Measurements from ENCODE around the gene UBTD2.
A peak's percentile ranks its signal among the peaks of the same experiment; 100 is the strongest.

The UBTD2 gene

GRCh38 chr5:172178991-172179989 lies 104.3 kb downstream of the UBTD2 start:
- H3K9me3 Mint-ChIP-seq: peaks cover 5 to 7% of the 10 kb centered on the region in 2 donors
- ATAC-seq (peak; percentile 56), DNase-seq (peak; percentile 64 to 76)
- no peaks in the 10 kb centered on the region for H3K27me3 Mint-ChIP-seq
- peaks cover 99% of the 10 kb centered on the region for H3K4me1 Mint-ChIP-seq
- H3K27ac Mint-ChIP-seq: peak overlapping the region; percentile 86 to 97
- peak overlapping the region; percentile 72 to 73 for H3K4me3 Mint-ChIP-seq

GRCh38 chr5:172178301-172178987 lies 105.1 kb downstream of the UBTD2 start:
- DNase-seq (peak; percentile 58 to 63), ATAC-seq (peak; percentile 4)
- Mint-ChIP-seq H3K27ac (peak overlapping the region; percentile 86 to 97), H3K4me1 (peaks cover 99% of the 10 kb centered on the region), H3K27me3 (no peaks in the 10 kb centered on the region), H3K9me3 (peaks cover 5 to 7% of the 10 kb centered on the region in 2 donors), H3K4me3 (peak overlapping the region; percentile 72 to 73)

DNA sequence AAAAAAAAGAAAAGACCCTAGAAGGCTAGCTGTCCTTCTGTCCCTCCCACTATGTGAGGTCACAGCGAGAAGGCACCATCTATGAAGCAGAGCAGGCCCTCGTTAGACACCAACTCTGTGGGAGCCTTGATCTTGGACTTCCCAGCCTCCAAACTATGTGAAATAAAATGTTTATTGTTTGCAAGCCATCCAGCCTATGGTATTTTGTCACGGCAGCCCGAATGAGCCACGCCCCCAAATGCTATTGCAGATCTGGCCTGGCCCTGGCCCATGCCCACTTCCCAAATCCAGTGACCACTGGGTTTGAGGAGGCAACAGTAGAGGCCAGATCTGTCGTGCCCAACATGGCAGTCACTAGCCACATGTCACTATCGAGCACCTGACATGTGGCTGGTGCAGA lies 106.4 kb downstream of the UBTD2 start:
- peaks cover 99% of the 10 kb centered on the region for H3K4me1 Mint-ChIP-seq
- no peak for DNase-seq
- ATAC-seq: no peak
- H3K4me3 Mint-ChIP-seq: peak overlapping the region; percentile 73 to 85
- H3K9me3 Mint-ChIP-seq: peaks cover 5 to 7% of the 10 kb centered on the region in 2 donors
- no peaks in the 10 kb centered on the region for H3K27me3 Mint-ChIP-seq
- no peak overlapping the region for H3K27ac Mint-ChIP-seq

GRCh38 chr5:172175263-172175719 lies 108.3 kb downstream of the UBTD2 start:
- ATAC-seq: peak; percentile 80
- no peaks in the 10 kb centered on the region for H3K27me3 Mint-ChIP-seq

DNA sequence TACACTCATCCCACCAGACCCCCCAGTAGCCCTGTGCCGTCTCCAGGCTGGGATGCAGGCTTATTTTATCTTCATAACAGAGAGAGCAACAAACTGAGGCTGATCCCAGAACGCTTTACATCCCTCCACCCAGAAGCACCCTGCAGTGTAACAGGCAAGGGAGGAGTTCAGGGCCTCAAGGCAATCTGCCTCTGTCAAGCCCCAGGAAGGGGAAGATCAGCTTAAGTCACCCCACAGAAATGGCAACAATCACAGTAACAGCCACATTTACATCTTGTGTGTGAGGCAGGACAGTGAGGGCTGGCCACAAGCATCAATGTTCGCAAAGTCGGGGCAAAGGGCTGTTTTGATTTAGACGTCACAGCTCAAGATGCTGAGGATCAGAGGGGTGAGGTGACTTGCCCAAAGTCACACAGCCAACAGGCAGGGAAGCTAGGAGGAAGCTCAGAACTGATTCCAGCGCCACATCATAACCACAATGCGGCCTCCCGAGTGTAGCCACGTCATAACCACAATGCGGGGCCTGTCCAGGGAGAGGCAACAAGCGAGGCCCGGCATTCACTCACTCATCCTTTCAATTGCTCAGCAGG lies 109.9 kb downstream of the UBTD2 start:
- ATAC-seq (peak; percentile 23), DNase-seq (peak; percentile 48 to 83)
- peak overlapping the region; percentile 78 to 85 for H3K4me3 Mint-ChIP-seq
- peaks cover 100% of the 10 kb centered on the region for H3K4me1 Mint-ChIP-seq
- no peaks in the 10 kb centered on the region for H3K27me3 Mint-ChIP-seq
- H3K9me3 Mint-ChIP-seq: peaks cover 5 to 7% of the 10 kb centered on the region in 2 donors
- H3K27ac Mint-ChIP-seq: peak overlapping the region; percentile 83 to 94

More at GRCh38 chr5:172175263-172175719, 108.3 kb downstream of the UBTD2 start:
- Mint-ChIP-seq H3K27ac (peak overlapping the region; percentile 87 to 94), H3K9me3 (peaks cover 5 to 7% of the 10 kb centered on the region in 2 donors), H3K4me1 (peaks cover 100% of the 10 kb centered on the region), H3K4me3 (peak overlapping the region; percentile 78 to 85)
- DNase-seq: peak; percentile 78 to 87

- ATAC-seq: no peak
- Mint-ChIP-seq H3K27ac (peak overlapping the region; percentile 83 to 94), H3K4me3 (peak overlapping the region; percentile 78 to 85), H3K27me3 (no peaks in the 10 kb centered on the region), H3K4me1 (peaks cover 100% of the 10 kb centered on the region), H3K9me3 (peaks cover under 1 to 1% of the 10 kb centered on the region in 2 donors)
- peak in 1 of 2 donors; percentile 8 for DNase-seq
Measured at GRCh38 chr5:172172912-172173563, 110.5 kb downstream of the UBTD2 start.

- no peaks in the 10 kb centered on the region for H3K9me3 Mint-ChIP-seq
- DNase-seq (no peak), ATAC-seq (no peak)
- H3K4me1 Mint-ChIP-seq: peaks cover 96% of the 10 kb centered on the region
- no peaks in the 10 kb centered on the region for H3K27me3 Mint-ChIP-seq
- no peak overlapping the region for H3K4me3 Mint-ChIP-seq
- H3K27ac Mint-ChIP-seq: peak overlapping the region in 1 of 2 donors; percentile 27
Measured at GRCh38 chr5:172171118-172171517, 112.4 kb downstream of the UBTD2 start.

- peak; percentile 32 for ATAC-seq
- DNase-seq: peak in 1 of 2 donors; percentile 43
- Mint-ChIP-seq H3K4me1 (peaks cover 96% of the 10 kb centered on the region), H3K4me3 (peak overlapping the region; percentile 71 to 74), H3K9me3 (no peaks in the 10 kb centered on the region), H3K27me3 (no peaks in the 10 kb centered on the region), H3K27ac (peak overlapping the region in 1 of 2 donors; percentile 83)
Measured at GRCh38 chr5:172170251-172170701, 113.3 kb downstream of the UBTD2 start.

- no peak for ATAC-seq
- no peaks in the 10 kb centered on the region for H3K9me3 Mint-ChIP-seq
- H3K4me1 Mint-ChIP-seq: peaks cover 95% of the 10 kb centered on the region
- no peak for DNase-seq
- H3K27me3 Mint-ChIP-seq: no peaks in the 10 kb centered on the region
- H3K4me3 Mint-ChIP-seq: no peak overlapping the region
- peak overlapping the region; percentile 77 to 96 for H3K27ac Mint-ChIP-seq
Measured at GRCh38 chr5:172169216-172169615, 114.3 kb downstream of the UBTD2 start.

GRCh38 chr5:172168311-172168710 lies 115.3 kb downstream of the UBTD2 start:
- peaks cover 92% of the 10 kb centered on the region for H3K4me1 Mint-ChIP-seq
- H3K27me3 Mint-ChIP-seq: no peaks in the 10 kb centered on the region
- no peak for DNase-seq
- H3K4me3 Mint-ChIP-seq: no peak overlapping the region
- no peak for ATAC-seq
- no peak overlapping the region for H3K27ac Mint-ChIP-seq
- H3K9me3 Mint-ChIP-seq: no peaks in the 10 kb centered on the region

GRCh38 chr5:172167895-172168294 lies 115.7 kb downstream of the UBTD2 start:
- peak overlapping the region in 1 of 2 donors; percentile 69 for H3K27ac Mint-ChIP-seq

DNA sequence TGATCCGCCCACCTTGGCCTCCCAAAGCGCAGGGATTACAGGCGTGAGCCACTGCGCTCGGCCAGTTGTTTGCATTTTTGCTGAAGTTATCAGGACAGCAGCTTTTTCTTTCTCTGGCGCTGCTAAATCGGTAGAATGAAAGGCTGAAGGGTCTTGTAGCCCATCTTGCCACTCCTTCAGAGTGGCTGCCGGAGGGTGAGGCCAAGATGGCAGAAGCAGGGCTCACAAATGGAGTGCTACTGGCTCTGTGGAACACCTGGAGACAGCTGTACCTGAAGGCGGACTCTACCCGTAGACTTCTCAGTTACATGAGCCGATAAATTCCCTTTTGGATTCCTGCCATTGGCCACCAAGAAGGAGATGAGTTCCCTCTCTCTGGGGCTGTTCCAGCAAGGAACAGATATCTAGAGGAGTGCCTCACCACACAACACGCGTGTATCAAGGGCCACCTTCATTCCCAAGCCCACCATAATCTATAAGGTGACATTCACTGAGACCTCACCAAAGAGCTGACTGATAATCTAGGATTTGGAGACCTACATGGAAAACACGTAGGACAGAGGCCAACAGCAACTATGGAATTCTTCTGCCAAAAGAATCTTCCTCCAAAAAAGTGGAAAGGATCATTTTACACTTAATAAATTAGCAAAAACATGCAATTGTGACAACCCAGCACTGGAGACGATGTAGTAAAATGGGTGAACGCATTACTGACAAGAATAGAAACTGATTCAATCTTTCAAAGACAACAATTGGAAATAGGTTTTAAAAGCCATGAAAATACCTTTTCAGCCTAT lies 117.3 kb downstream of the UBTD2 start:
- peaks cover 88% of the 10 kb centered on the region for H3K4me1 Mint-ChIP-seq
- H3K4me3 Mint-ChIP-seq: no peak overlapping the region
- peak overlapping the region in 1 of 2 donors; percentile 59 for H3K27ac Mint-ChIP-seq

More at GRCh38 chr5:172167895-172168294, 115.7 kb downstream of the UBTD2 start:
- peaks cover 92% of the 10 kb centered on the region for H3K4me1 Mint-ChIP-seq
- no peaks in the 10 kb centered on the region for H3K27me3 Mint-ChIP-seq
- ATAC-seq (no peak), DNase-seq (no peak)
- H3K4me3 Mint-ChIP-seq: no peak overlapping the region
- H3K9me3 Mint-ChIP-seq: no peaks in the 10 kb centered on the region

DNA sequence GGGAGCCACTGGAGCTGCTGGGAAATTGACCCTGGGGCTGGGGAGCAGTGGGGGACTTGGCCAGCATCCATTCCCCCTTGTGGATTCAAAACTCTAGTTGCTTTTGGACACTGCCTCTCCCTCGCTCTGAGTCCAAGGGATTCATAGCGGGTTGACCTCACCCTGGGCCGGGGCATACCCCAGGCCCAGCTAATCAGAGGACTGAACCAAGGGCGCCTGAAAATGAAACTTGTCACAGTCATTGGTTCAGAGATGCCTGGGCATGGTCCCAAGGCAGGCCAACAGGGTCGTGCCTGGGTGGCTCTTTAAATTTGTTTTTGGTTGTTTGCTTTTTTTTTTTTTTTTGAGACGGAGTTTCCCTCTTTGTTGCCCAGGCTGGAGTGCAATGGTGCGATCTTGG lies 118.1 kb downstream of the UBTD2 start:
- ATAC-seq: peak; percentile 25
- peak overlapping the region; percentile 21 to 59 for H3K27ac Mint-ChIP-seq
- no peaks in the 10 kb centered on the region for H3K27me3 Mint-ChIP-seq
- H3K9me3 Mint-ChIP-seq: no peaks in the 10 kb centered on the region
- DNase-seq: no peak
- H3K4me1 Mint-ChIP-seq: peaks cover 88% of the 10 kb centered on the region
- no peak overlapping the region for H3K4me3 Mint-ChIP-seq

More for the DNA sequence above, 117.3 kb downstream of the UBTD2 start:
- ATAC-seq (no peak), DNase-seq (no peak)
- H3K27me3 Mint-ChIP-seq: no peaks in the 10 kb centered on the region
- H3K9me3 Mint-ChIP-seq: no peaks in the 10 kb centered on the region

DNA sequence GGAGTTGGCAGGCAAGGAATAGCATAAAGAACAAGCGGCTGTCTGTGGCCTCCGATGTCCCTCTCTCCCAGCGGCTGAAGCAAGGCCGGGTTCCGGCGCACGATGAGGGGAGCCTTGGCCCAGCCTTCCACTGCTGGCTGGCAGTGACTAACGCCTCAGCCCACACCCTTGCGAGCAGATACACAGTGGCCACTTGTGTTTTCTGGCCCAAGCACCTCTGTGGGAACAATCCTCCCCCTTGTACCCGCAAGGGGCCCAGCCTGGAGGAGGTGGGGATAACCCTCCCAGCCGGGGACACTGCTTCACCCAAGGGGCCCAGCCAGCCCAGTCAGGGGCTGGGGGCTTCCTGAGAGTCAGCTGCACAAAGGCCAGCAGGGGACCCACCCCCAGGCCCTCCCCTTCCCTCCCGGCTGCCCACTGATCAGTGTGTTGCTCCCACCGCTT lies 118.8 kb downstream of the UBTD2 start:
- H3K4me1 Mint-ChIP-seq: peaks cover 86% of the 10 kb centered on the region
- H3K4me3 Mint-ChIP-seq: no peak overlapping the region
- H3K27me3 Mint-ChIP-seq: no peaks in the 10 kb centered on the region
- H3K27ac Mint-ChIP-seq: peak overlapping the region in 1 of 2 donors; percentile 86
- DNase-seq (no peak), ATAC-seq (peak; percentile 35)
- no peaks in the 10 kb centered on the region for H3K9me3 Mint-ChIP-seq
